Activated CD4-positive, CD25-positive, alpha-beta regulatory T cell (primary cell): ENCODE measurements around the gene BTN2A1.
"Not testable (repeated sequence)": the region's sequence is repeated elsewhere in the genome, so short reads cannot be mapped to it uniquely, and the experiment has no call there.

ENCODE experiments used
- DNase-seq, 4 experiments: peaks; one replicate each; lab custom pipeline; 2025; lab: John Stamatoyannopoulos, UW

BTN2A1 gene

DNA sequence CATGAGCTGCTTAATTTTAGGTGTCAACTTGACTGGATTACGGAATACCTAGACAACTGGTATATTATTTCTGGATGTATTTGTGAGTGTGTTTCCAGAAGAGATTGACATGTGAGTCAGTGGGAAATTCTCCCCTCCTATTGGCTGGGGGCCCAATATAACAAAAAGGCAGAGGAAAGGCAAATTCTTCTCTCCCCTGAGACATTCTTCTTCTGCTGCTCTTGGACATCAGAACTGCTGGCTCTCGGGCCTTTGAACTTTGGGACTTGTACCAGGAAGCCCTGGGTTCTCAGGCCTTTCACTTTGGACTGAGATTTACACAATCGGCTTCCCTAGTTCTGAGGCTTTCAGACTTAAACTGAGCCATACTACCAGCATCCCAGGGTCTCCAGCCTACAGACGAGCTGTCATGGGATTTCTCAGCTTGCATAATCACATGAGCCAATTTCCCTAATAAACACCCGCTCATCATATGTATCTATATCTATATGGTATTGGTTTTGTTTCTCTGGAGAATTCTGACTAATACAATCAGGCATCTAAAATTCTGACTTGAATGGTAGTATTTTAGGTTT is 25.0 kb upstream of the BTN2A1 start:
- DNase-seq, result no peak

DNA sequence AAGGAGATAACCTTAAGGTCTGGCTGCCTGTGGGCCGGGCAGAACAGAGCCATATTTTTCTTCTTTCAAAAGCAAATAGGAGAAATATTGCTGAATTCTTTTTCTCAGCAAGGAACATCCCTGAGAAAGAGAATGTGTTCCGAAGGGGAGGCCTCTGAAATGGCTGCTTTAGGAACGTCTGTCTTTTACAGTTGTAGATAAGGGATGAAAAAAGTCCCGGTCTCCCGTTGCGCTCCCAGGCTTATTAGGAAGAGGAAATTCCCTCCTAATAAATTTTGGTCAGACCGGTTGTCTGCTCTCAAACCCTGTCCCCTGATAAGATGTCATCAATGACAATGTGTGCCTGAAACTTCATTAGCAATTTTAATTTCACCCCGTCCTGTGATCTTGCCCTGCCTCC is 24.1 kb upstream of the BTN2A1 start:
- not testable (repeated sequence) for DNase-seq

DNA sequence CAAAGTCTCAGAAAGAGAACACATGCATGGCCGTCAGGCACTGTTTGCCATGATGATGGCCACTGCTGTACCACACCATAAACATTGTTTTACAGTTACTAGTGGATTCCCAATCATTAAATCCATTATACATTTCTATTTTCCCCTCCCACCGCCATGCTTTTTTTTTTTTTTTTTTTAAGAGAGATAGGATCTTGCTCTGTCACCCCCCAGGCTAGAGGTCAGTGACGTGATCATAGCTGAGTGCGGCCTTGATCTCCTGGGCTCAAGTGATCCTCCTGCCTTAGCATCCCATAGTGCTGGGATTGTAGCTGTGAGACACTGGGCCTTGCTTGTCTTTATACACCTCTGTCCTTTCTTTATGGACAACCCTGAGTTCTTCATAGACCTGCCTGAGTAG is 21.7 kb upstream of the BTN2A1 start:
- DNase-seq, result no peak

DNA sequence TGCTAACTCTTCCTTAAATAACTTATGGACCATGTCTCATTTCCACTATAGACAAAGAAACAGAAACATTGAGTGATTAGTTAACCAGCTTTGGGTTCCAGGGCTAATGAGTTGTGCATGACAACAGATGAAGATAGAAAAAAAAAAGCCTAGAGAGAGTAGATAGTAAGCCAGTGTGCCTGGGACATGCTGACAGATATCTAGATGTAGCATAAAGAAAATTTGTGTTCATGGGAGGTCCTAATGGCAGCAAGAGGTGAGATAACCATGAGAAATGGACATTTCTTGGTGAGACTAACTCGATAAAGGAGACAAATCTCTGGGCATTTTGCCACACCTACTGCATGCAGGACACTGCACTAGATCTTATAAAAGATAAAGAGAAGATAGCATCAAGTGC is 20.2 kb upstream of the BTN2A1 start:
- DNase-seq, result no peak

DNA sequence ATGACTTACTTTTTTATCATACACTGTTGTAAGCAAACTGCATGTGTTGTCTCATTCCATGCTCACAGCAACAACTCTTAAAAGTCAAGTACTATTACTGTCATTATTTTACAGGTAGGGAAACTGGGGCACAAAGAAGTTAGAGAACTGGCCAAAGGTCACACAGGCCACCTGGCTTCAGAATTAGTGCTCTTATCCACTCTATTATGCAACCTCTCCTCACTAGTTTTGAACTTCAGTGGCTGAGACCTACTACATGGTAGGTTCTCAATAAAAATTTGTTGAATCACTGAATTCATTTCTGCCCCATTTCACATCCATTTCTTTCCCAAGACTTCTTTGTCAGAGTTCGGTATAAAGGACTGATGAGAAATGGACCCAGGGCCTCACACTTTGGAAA is 19.8 kb upstream of the BTN2A1 start:
- DNase-seq, result no peak

DNA sequence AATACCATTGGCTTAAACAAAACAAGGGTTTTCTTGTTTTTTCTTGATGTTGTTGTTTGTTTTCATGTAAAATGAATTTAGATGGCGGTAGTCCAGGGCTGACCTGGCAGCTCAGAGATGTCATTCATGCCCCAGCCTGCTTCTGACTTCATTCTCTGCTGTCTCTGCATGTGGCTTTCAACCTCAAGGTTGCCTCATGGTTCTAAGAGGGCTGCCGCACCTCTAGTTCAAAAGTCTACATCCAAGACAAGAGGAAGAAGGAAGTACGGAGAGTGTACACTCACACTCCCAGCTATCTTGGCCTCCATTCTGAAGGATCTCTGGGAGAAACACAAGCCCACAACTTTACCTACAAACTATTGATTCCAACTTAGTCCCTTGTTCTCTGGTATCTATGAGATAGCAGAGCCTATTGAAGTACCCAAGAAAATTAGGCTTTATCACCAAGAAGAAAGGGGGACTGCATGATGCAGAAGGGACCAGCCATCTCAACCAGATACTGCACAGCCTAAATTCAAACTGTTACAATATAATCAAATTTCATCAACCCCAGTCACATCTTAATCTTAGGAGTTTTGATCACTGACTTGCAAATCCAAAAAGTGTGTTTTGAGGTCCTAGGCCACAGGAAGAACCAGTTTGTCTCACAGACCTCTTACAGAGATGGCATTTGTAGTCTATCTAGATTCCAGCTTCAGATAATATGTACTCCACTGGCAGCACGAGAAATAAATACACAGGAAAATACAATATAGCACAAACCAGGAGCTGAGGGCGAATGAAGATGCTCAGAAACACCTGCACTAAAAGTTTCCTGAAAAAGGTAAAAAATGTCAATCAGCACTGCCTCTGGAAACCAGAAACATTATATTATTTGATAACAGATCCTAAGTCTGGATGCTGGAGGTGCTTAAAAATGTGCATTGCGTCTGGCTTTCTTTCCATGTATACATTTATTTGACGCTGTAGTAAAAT is 18.3 kb upstream of the BTN2A1 start:
- no peak for DNase-seq

DNA sequence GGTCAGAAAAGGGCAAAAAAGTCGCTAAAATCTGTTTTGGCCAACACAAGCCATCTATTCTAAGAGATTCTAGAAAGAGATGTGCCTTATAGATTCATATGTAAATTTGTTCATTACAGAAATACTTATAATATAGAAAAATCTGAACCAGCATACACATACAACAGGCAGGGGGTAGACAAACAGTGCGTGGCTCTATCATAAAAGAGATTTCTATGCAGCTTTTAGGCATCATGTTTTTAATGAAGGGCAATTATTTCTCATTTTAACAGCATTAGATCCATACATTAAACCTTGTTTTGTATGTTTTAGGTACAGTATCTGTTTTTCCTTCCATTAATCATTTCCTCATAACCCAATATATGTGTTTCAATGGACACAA is 16.8 kb upstream of the BTN2A1 start:
- DNase-seq, result no peak

DNA sequence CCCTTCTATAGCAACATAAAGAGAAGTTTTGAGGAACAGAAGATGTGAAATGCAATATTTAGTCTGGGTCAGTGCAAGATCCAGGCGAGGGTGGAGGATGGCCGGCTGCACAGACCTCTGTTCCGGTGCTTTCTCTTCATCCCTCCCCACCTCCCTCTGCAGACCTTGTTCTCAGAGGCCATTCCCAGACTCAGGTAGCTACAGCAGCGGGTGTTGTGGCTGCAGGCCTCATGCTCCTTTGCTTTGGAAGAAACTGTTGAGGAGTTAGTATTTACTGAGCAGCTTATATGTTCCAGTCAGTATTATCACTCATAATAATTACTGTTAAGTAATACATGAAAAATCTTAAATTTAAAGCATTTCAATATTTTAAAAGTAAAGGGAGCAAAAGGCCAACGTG is 15.8 kb upstream of the BTN2A1 start:
- DNase-seq, result no peak

DNA sequence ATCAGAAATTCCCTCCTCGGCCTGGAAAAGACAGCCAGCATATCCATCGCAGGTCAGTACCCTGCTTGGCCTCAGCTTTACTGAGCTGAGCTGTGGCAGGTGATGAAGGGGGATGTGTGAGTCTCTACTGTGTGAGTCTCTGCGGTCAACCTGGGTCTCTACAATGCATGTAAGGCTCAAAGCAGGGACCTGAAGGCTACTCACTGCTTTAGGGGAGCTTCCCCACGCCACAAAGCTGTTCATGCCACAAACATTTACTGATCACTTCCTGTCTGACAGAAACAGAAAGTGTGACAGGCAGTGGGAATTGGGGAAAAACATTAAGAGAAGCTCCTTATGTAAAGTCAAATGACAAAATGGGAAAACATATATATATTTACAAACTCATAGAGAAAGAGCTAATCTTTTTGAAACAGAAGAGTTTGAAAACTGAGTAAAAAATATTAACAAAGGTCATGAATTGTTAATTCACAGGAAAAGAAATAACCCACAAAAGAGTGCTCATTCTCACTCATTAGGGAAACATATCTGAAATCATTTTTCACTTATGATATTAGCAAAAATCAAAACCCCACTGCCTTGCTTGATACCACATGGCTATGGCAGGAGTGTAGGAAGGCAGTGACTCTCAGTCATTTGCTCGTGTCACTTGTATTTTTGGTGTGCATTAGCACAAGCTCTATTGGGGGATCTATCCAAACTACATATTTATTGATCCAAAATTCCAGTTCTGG is 11.7 kb upstream of the BTN2A1 start:
- DNase-seq, result no peak

DNA sequence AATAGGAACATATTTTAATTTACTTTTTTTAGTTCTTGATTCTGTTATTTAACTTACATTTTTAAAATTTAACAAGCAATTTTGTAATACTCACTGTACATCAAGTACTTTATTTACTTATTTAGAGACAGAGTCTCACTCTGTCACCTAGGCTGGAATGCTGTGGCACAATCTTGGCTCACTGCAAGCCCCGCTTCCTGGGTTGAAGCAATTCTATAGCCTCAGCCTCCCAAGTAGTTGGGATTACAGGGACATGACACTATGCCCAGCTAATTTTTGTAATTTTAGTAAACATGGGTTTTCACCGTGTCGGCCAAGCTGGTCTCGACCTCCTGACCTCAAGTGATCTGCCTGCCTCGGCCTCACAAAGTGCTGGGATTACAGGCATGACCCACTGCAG is 10.5 kb upstream of the BTN2A1 start:
- no peak for DNase-seq

DNA sequence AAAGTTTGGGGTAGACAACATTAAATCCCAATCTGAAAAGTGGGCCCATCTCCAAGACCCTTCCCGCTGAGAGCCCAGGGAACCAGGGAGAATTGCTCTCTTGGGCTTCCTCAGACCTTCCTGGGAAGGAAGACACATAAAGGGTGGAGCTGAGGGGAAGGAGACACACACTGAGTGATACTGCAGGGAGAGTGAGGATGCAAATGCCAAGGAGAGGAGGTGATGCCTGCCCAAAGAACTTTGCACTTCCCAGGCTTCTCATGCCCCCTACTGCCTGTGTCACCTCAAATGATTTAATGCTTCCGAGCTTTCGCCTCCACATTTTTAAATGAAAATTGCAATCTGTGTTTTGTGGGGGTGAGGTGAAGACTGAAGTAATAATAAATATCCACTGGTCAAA is 7.5 kb upstream of the BTN2A1 start:
- DNase-seq, result no peak

DNA sequence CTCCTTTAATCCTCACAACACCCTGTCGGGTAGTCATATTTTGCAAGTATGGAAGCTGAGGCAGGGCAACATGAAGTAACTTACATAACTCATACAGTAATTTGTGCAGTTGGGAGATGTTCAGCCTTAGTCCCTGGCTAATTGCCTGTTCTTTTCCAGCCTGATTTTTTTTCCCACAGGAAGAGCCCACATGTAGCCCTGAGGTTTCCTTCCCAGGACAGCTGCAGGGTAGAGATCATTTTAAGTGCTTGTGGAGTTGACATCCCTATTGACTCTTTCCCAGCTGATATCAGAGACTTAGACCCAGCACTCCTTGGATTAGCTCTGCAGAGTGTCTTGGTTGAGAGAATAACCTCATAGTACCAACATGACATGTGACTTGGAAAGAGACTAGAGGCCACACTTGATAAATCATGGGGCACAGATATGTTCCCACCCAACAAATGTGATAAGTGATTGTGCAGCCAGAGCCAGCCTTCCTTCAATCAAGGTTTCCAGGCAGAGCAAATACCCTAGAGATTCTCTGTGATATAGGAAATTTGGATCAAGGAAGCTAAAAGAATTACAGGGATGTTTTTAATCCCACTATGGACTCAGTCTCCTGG is 5.0 kb upstream of the BTN2A1 start:
- no peak for DNase-seq

DNA sequence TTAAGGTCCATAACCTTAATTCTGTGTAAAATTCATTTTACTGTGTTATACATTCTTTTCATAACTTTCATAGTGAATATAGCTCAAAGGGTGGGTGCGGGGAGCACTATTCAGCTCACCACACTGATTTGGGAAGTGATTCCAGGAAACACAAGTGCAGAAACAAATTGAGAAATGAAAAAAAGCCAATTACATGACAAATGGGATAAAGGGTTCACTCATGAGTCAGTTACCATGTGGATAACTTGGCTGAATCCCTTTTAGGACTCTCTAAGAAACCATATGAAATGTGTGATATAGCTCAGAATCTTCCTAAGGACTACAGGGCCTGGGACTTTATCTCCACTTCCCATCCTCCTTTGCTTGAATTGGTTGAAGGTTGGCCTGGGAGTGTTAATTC is 3.1 kb upstream of the BTN2A1 start:
- no peak for DNase-seq

DNA sequence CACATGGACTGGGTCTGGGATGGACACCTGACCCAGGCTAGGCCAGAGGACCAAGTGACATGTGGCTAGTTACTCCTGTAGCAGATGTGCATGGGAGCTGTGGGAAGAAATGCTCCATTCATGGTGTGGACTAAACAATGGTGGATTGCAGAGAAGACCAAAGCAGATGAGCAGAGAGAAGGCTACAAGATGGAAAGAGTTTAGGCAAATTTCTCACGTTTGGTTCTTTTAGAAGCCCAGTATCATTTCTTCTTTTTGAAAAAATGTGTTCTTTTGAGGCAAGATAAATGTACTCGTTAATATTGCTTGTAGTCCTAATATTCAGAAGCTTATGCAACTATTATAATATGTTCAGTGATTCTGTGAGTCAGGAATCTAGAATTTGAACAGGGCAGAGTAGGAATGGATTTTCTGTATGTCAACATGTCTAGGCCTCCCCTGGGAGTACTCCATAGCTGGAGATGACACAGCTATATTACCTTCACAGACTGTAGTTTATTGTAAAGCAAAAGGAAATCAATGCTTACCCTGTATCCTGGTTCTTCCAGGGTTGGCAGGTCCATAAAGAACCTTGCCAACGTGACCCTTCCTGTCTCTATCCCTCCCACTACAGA is 2.3 kb upstream of the BTN2A1 start:
- DNase-seq, result no peak

DNA sequence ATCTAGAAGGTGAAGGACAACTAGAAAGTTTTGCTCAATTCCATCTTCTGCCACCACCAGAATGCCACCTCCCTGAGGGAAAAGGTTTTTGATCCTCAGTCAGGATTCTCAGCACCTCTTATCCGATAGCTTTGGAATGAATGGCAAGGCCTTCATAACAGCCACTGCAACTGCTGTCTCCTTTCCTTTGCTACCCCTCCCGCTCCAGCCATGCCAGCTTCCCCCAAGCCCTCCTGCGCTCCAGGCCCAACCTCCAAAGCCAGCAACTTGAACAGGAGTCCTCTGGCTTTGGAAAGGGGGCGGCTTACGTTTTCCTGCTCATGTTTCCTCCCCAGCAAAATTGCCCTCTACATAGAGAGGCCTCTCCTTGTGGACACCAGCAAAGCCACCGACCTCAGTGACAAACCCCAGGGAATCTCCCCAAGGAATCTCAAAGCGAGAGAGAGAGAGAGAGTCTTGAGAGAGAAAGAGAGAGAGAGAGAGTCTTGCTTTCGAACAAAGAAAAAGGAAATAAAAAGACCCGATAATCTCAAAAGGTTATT is 420 bp upstream of the BTN2A1 start:
- DNase-seq, result no peak

DNA sequence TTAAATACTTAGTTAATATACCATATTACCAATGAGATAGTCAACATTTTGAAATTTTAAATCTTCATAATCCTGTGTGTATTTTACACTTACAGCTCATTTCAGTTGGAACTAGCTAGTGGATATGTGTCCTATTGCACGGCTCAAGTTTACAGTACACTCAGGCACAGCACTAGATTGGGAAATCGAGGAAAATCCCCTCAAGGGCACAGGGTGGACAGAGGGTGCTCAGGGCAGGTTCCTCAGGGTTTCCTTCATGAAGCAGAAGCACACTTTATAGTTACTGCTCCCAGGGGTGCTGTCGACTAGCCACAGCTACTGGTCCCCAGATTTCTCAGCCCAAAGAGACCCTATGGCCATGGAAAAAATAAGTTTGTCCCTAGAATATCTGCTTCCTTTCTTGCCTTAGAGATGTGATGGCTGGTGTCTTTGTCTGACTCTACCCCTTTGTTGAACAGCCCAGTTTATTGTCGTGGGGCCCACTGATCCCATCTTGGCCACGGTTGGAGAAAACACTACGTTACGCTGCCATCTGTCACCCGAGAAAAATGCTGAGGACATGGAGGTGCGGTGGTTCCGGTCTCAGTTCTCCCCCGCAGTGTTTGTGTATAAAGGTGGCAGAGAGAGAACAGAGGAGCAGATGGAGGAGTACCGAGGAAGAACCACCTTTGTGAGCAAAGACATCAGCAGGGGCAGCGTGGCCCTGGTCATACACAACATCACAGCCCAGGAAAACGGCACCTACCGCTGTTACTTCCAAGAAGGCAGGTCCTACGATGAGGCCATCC is 1.5 kb downstream of the BTN2A1 start:
- no peak for DNase-seq

DNA sequence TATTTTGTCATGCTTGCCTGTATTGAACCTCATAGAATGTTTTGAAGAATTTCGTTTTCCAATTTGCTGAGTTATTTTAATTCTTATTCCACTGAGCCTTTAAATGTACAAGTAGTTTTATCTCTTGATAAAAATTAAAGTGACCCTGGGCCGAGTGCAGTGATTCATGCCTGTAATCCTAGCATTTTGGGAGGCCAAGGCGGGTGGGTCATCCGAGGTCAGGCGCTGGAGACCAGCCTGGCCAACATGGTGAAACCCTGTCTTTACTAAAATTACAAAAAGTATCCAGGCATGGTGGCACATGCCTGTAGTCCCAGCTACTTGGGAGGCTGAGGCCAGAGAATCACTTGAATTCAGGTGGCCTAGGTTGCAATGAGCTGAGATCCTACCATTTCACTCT is 3.6 kb downstream of the BTN2A1 start:
- not testable (repeated sequence) for DNase-seq

DNA sequence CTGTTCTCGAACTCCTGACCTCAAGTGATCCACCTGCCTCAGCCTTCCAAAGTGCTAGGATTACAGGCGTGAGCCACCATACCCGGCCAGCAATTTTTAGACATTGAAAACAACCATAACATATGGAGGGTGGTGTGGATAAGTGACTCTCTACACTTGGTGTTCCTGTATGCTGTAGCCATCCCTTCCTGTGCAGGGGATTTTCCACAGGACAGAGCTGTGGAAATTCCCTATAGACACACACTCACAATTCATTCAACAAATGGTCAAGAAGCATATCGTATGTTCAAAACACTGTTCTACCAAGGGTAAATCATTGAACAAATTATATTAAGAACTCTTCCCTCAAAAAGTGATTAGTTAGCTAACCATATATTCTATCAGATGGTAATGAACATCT is 6.3 kb downstream of the BTN2A1 start:
- DNase-seq, result no peak

DNA sequence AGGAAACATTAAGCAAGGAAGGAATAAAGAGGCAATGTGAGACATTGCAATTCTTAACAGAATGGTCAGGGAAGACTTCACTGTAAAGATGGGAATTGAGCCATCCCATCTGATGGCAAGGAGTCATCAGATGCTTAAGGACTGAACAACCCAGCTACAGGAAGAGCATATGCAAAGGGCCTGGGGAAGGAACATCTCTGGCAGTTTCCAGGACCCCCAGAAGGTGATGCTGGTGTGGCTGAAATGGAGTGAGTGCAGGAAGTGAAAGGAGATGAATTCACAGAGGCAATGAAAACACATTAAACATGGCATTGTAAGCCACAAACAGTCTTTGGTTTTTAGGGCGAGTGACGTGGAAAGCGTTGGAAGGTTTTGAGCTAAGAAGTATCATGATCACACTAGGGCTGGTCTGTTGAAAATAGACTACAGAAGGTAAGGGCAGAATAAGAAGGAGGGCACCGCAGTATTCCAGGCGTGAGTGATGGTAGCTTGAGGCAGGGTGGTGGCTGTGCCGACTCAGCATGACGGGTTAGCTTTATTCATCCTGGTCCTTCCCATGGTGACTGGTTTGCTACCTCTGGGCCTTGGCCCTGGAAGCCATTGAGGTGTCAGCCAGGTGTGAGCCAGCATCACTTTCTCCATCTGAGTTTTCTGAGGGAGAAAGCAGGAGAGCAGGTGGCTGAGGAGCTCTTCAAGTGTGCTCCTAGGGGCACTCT is 6.8 kb downstream of the BTN2A1 start:
- no peak for DNase-seq

DNA sequence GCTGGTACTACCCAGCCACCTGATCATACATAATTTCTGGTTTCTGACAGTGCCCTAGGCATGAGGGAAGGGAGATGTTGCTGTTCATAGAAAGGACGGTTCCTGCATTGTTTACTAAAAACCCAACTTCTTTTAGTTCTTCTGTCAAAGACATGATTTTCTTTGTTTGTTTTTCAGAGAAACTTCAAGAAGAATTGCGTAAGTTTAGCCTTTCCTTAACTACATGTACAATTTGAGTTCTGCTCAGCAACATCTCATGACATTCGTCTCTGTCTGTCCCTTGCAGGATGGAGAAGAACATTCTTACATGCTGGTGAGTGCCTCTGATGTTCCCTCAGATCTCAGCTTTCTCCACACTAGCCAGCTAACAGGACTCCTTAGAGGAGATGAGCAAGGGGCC is 8.0 kb downstream of the BTN2A1 start:
- no peak for DNase-seq
